Mesendoderm (in vitro differentiated cells): ENCODE data around the gene BEGAIN. TPM values are rescaled to one million over a fixed set of nuclear protein-coding genes. Genes with fewer than 3 reads are reported as not detected.

Source experiments
- DNase-seq: peaks from one replicate; pipeline ENCODE4 v3.0.0; 2013
- H2AK5ac ChIP-seq: 2 replicates; pipeline ENCODE4 v1.6.1; 2013; ENCODE audit warnings: low read length, inconsistent platforms
- H2BK120ac ChIP-seq: 2 replicates; pipeline ENCODE4 v1.6.1; 2013; ENCODE audit warnings: low read depth, mild to moderate bottlenecking, low read length, moderate library complexity, mixed read lengths
- H2BK15ac ChIP-seq: replicated peaks from 2 replicates; pipeline ENCODE4 v1.6.1; 2013; ENCODE audit warnings: low read depth, mild to moderate bottlenecking, moderate library complexity
- H2BK5ac ChIP-seq: 2 replicates; pipeline ENCODE4 v1.6.1; 2013; ENCODE audit warnings: low read length, inconsistent platforms
- H3K18ac ChIP-seq: 2 replicates; pipeline ENCODE4 v1.6.1; 2013; ENCODE audit warnings: mild to moderate bottlenecking, low read length, mixed read lengths
- H3K23ac ChIP-seq: one replicate; pipeline ENCODE4 v1.6.1; 2013; ENCODE audit warnings: low read length
- H3K27ac ChIP-seq: 2 replicates; pipeline ENCODE4 v1.5.1; 2013; ENCODE audit warnings: low read depth, mild to moderate bottlenecking, inconsistent platforms, low read length, moderate library complexity
- H3K27me3 ChIP-seq: 2 replicates; pipeline ENCODE4 v1.6.1; 2013; ENCODE audit warnings: low read length, control low read depth, mild to moderate bottlenecking, inconsistent platforms; ENCODE audit not compliant: insufficient read depth, poor library complexity
- H3K36me3 ChIP-seq: 2 replicates; pipeline ENCODE4 v1.6.1; 2013; ENCODE audit warnings: low read length, inconsistent platforms; ENCODE audit not compliant: control insufficient read depth, insufficient read depth
- H3K4ac ChIP-seq: one replicate; pipeline ENCODE4 v1.6.1; 2013; ENCODE audit warnings: low read depth, mild to moderate bottlenecking, low read length, moderate library complexity
- H3K4me1 ChIP-seq: 2 replicates; pipeline ENCODE4 v1.6.1; 2013; ENCODE audit warnings: low read depth, low read length, inconsistent platforms; ENCODE audit not compliant: control insufficient read depth
- H3K4me2 ChIP-seq: 2 replicates; pipeline ENCODE4 v1.6.1; 2013; ENCODE audit warnings: low read length
- H3K4me3 ChIP-seq: 2 replicates; pipeline ENCODE4 v1.5.1; 2013; ENCODE audit warnings: mild to moderate bottlenecking, low read length
- H3K56ac ChIP-seq: one replicate; pipeline ENCODE4 v1.6.1; 2013; ENCODE audit warnings: low read length
- H3K79me1 ChIP-seq: 2 replicates; pipeline ENCODE4 v1.6.1; 2013; ENCODE audit warnings: low read length, inconsistent platforms
- H3K79me2 ChIP-seq: 2 replicates; pipeline ENCODE4 v1.6.1; 2013; ENCODE audit warnings: mild to moderate bottlenecking, low read length; ENCODE audit not compliant: control insufficient read depth, insufficient read depth
- H3K9ac ChIP-seq: 2 replicates; pipeline ENCODE4 v1.6.1; 2013; ENCODE audit warnings: low read length, inconsistent platforms
- H4K5ac ChIP-seq: one replicate; pipeline ENCODE4 v1.6.1; 2013; ENCODE audit warnings: low read length
- H4K8ac ChIP-seq: one replicate; pipeline ENCODE4 v1.6.1; 2013; ENCODE audit warnings: low read depth, mild to moderate bottlenecking, control low read depth, low read length, moderate library complexity
- small RNA-seq: library from polyadenylated mRNA; stranded (forward); fragments of <200 nt; extraction: miRNeasy Mini kit (QIAGEN cat#:217004); gene quantifications from one replicate; pipeline ENCODE3, GENCODE V24; 2013; ENCODE audit not compliant: insufficient read depth

BEGAIN gene

GRCh38 chr14:100487304-100487703 is 99.9 kb downstream of the BEGAIN start:
- H3K4ac ChIP-seq = no peak overlapping the region
- no peaks in the 10 kb centered on the region for H3K79me1 ChIP-seq
- no peak overlapping the region for H4K8ac ChIP-seq
- no peak for DNase-seq
- H3K56ac ChIP-seq = no peak overlapping the region
- no peak overlapping the region for H3K4me3 ChIP-seq
- H3K18ac ChIP-seq = no peak overlapping the region
- H2BK120ac ChIP-seq = no peak overlapping the region
- no peak overlapping the region for H3K4me2 ChIP-seq
- H2BK5ac ChIP-seq = no peak overlapping the region
- H3K9ac ChIP-seq = no peak overlapping the region
- no peak overlapping the region for H2BK15ac ChIP-seq
- no peak overlapping the region for H2AK5ac ChIP-seq
- H3K27ac ChIP-seq = no peak overlapping the region
- no peak overlapping the region for H4K5ac ChIP-seq
- H3K79me2 ChIP-seq = no peaks in the 10 kb centered on the region
- H3K23ac ChIP-seq = no peak overlapping the region
- H3K27me3 ChIP-seq = no peaks in the 10 kb centered on the region
- no peaks in the 10 kb centered on the region for H3K36me3 ChIP-seq
- no peaks in the 10 kb centered on the region for H3K4me1 ChIP-seq

Small RNA genes lying within 50 kb of the gene (small RNA-seq; reads per million reads assigned to genes)
- gene RN7SKP92 = not detected
